ENCODE results near the gene OR56A5. TPM values are rescaled to one million over a fixed set of nuclear protein-coding genes. Genes with fewer than 3 reads are reported as not detected.

Gene OR56A5
- not detected for total RNA-seq

GRCh38 chr11:5968394-5968793 lies at the start of gene OR56A5:
TSS of gene OR56A5 (minus strand) at chr11:5968494. CDS start at chr11:5968494, 0 bp downstream.
- DNase-seq (no peak), ATAC-seq (no peak)
- H3K27me3 ChIP-seq = no peaks in the 10 kb centered on the region
- no peaks in the 10 kb centered on the region for H3K4me1 ChIP-seq
- H3K36me3 ChIP-seq (replicated peaks in 1 of 2; ENCODE audit: insufficient read depth in 1 of 2, low read depth in 2 of 2) = no peaks in the 10 kb centered on the region
- H3K9me3 ChIP-seq = no peaks in the 10 kb centered on the region
- H3K4me3 ChIP-seq = no peak within 1 kb of the TSS
- no peak for TF ChIP-seq CTCF (IDR thresholded peaks at IDR 0.05)
- no peak for TF ChIP-seq POLR2A (IDR thresholded peaks at IDR 0.05)
- intact Hi-C loops (cut with DNase I) = no loop called here
- H3K27ac ChIP-seq = no peak within 1 kb of the TSS

- no peak for TF ChIP-seq POLR2A (IDR thresholded peaks at IDR 0.05)
- TF ChIP-seq CTCF (IDR thresholded peaks at IDR 0.05) = no peak
- DNase-seq (no peak), ATAC-seq (no peak)
- H3K27me3 ChIP-seq = no peaks in the 10 kb centered on the region
- H3K27ac ChIP-seq = no peak overlapping the region
- 66% methylated on average over 3 of the region's 3 CpGs; no CpG with 5 or more reads in 1 of the 2 donors for WGBS, 2 donors
- intact Hi-C loops (cut with DNase I) = no loop called here
- no peaks in the 10 kb centered on the region for H3K4me1 ChIP-seq
- H3K4me3 ChIP-seq = no peak overlapping the region
- H3K36me3 ChIP-seq (replicated peaks in 1 of 2; ENCODE audit: insufficient read depth in 1 of 2, low read depth in 2 of 2) = no peaks in the 10 kb centered on the region
- no peaks in the 10 kb centered on the region for H3K9me3 ChIP-seq
These were observed 44.7 kb upstream of the OR56A5 start for GRCh38 chr11:6013042-6013441.

- Histone ChIP-seq H3K27me3 (no peaks in the 10 kb centered on the region), H3K9me3 (no peaks in the 10 kb centered on the region), H3K4me3 (no peak overlapping the region), H3K36me3 (replicated peaks in 1 of 2; ENCODE audit: insufficient read depth in 1 of 2, low read depth in 2 of 2) (no peaks in the 10 kb centered on the region), H3K4me1 (no peaks in the 10 kb centered on the region), H3K27ac (no peak overlapping the region)
- no peak for DNase-seq
- WGBS, 2 donors = 69 to 74% methylated on average over 4 of the region's 4 CpGs
- intact Hi-C loops (cut with DNase I) = no loop called here
- ATAC-seq = no peak
- no peak for TF ChIP-seq POLR2A (IDR thresholded peaks at IDR 0.05)
- TF ChIP-seq CTCF (IDR thresholded peaks at IDR 0.05) = no peak
These were observed 43.9 kb upstream of the OR56A5 start for GRCh38 chr11:6012035-6012668.

- no peak for ATAC-seq
- Histone ChIP-seq H3K4me1 (no peaks in the 10 kb centered on the region), H3K4me3 (no peak within 1 kb of the TSS), H3K27me3 (no peaks in the 10 kb centered on the region), H3K36me3 (replicated peaks in 1 of 2; ENCODE audit: insufficient read depth in 1 of 2, low read depth in 2 of 2) (no peaks in the 10 kb centered on the region), H3K27ac (no peak within 1 kb of the TSS), H3K9me3 (no peaks in the 10 kb centered on the region)
- no peak for TF ChIP-seq POLR2A (IDR thresholded peaks at IDR 0.05)
- TF ChIP-seq CTCF (IDR thresholded peaks at IDR 0.05) = no peak
- intact Hi-C loops (cut with DNase I) = no loop called here
- DNase-seq = no peak
These were observed 38.6 kb upstream of the OR56A5 start, which contains the start of gene OR56A4 for GRCh38 chr11:6006846-6007245. TSS of gene OR56A4 (minus strand) at chr11:6006946. CDS start at chr11:6002992, 3,954 bp downstream.

GRCh38 chr11:6006395-6006794 lies 38.1 kb upstream of the OR56A5 start:
- intact Hi-C loops (cut with DNase I) = no loop called here
- DNase-seq (no peak), ATAC-seq (no peak)
- H3K9me3 ChIP-seq = no peaks in the 10 kb centered on the region
- H3K27ac ChIP-seq = no peak overlapping the region
- H3K36me3 ChIP-seq (replicated peaks in 1 of 2; ENCODE audit: insufficient read depth in 1 of 2, low read depth in 2 of 2) = no peaks in the 10 kb centered on the region
- H3K27me3 ChIP-seq = no peaks in the 10 kb centered on the region
- no peak for TF ChIP-seq POLR2A (IDR thresholded peaks at IDR 0.05)
- TF ChIP-seq CTCF (IDR thresholded peaks at IDR 0.05) = no peak
- H3K4me1 ChIP-seq = no peaks in the 10 kb centered on the region
- no peak overlapping the region for H3K4me3 ChIP-seq
